ENCODE measurements around the gene MINK1. TPM values are rescaled to one million over a fixed set of nuclear protein-coding genes. Genes with fewer than 3 reads are reported as not detected.
"Not testable (repeated sequence)": the region's sequence is repeated elsewhere in the genome, so short reads cannot be mapped to it uniquely, and the experiment has no call there.

MINK1 gene
- total and polyA plus RNA-seq, 10 of the 15 experiments (the other 5 are each of a cell fraction or from before 2014, with no cell fraction given) = 0.08 to 55.6 (median 15.0) TPM

DNA sequence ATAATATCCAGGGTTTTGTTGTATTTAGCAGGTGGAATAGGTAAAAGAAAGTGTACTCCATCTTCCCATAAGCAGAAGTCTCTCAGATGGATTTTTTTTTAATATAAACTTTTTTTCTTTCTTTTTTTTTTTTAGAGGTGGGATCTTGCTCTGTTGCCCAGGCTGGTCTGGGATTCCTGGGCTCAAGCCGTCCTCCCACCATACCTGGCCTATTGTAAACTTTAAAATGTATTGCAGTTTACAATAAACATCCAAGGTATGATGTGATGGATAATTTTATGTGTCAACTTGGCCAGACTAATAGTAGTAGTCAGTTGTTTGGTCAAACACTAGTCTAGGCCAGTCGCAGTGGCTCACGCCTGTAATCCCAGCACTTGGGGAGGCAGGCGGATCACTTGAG lies 88.2 kb downstream of the MINK1 start:
- no peak for ATAC-seq
- DNase-seq (ENCODE audit: low read depth, low spot score) = no peak
- Histone ChIP-seq H3K4me2 (ENCODE audit: control insufficient read depth, insufficient read depth) (no peak overlapping the region), H3K36me3 (ENCODE audit: control insufficient read depth in 2 of 2, insufficient read depth in 2 of 2, low read length in 1 of 2) (no peaks in the 10 kb centered on the region), H3K79me2 (ENCODE audit: control insufficient read depth, insufficient read depth, low read length) (no peaks in the 10 kb centered on the region), H3K27me3 (replicated peaks in 1 of 2; ENCODE audit: control insufficient read depth in 2 of 2, insufficient read depth in 2 of 2, low read length in 1 of 2) (no peaks in the 10 kb centered on the region), H4K20me1 (ENCODE audit: control insufficient read depth, insufficient read depth) (no peaks in the 10 kb centered on the region), H3K4me1 (ENCODE audit: control insufficient read depth, insufficient read depth, low read length) (no peaks in the 10 kb centered on the region), H3K27ac (ENCODE audit: control insufficient read depth, insufficient read depth) (no peak overlapping the region), H3K9me3 (replicated peaks; ENCODE audit: control insufficient read depth, insufficient read depth, low read length) (no peaks in the 10 kb centered on the region), H2AFZ (ENCODE audit: control insufficient read depth, low read depth, low read length) (no peak overlapping the region), H3K9ac (ENCODE audit: control insufficient read depth, insufficient read depth, low read length) (no peak overlapping the region), H3K4me3 (no peak overlapping the region)
- ChIA-PET SMC1A (ENCODE audit: uncharacterized antibody, unreplicated experiment) (no interaction called here), RAD21 (ENCODE audit: unreplicated experiment) (interaction anchor here (1.8 kb wide), 1 partner anchor 12 kb away, joined by 4 read pairs; no protein-coding TSS in a partner anchor), POLR2A (interaction anchor here (0.7 kb wide), 1 partner anchor 16 kb away, joined by 5 read pairs; no protein-coding TSS in a partner anchor), CTCF (interaction anchor here (1.3 kb wide), 1 partner anchor 12 kb away, joined by 4 read pairs; no protein-coding TSS in a partner anchor)
- intact Hi-C loops (cut with micrococcal nuclease; ENCODE audit: unreplicated experiment) (no loop called here), in situ Hi-C loops (cut with MboI) (no loop called here)
- no TSS peak for BruUV-seq (replicated peaks)
- no peak for FAIRE-seq
- WGBS (ENCODE audit: insufficient coverage, insufficient replicate concordance, low lambda C conversion rate, missing lambda C conversion rate) = 86% methylated on average over 3 of the region's 4 CpGs
- TF ChIP-seq MXI1 (IDR thresholded peaks at IDR 0.05; ENCODE audit: low read depth, low read length) (no peak), POLR2A (IDR thresholded peaks at IDR 0.05; ENCODE audit: low read depth, low read length) (no peak), EED (IDR thresholded peaks at IDR 0.05; ENCODE audit: low read depth) (no peak), IRF4 (IDR thresholded peaks at IDR 0.05; ENCODE audit: low read depth, low read length) (no peak), MTA3 (IDR thresholded peaks at IDR 0.05; ENCODE audit: borderline replicate concordance, low read length) (no peak), TCF12 (IDR thresholded peaks at IDR 0.05; ENCODE audit: low read depth, low read length) (no peak), CHD1 (IDR thresholded peaks at IDR 0.05; ENCODE audit: low read depth, low read length) (no peak)
- TF ChIP-seq, protein P1, sequence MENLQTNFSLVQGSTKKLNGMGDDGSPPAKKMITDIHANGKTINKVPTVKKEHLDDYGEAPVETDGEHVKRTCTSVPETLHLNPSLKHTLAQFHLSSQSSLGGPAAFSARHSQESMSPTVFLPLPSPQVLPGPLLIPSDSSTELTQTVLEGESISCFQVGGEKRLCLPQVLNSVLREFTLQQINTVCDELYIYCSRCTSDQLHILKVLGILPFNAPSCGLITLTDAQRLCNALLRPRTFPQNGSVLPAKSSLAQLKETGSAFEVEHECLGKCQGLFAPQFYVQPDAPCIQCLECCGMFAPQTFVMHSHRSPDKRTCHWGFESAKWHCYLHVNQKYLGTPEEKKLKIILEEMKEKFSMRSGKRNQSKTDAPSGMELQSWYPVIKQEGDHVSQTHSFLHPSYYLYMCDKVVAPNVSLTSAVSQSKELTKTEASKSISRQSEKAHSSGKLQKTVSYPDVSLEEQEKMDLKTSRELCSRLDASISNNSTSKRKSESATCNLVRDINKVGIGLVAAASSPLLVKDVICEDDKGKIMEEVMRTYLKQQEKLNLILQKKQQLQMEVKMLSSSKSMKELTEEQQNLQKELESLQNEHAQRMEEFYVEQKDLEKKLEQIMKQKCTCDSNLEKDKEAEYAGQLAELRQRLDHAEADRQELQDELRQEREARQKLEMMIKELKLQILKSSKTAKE (IDR thresholded peaks at IDR 0.05; ENCODE audit: low read depth, poor library complexity, severe bottlenecking) = no peak

DNA sequence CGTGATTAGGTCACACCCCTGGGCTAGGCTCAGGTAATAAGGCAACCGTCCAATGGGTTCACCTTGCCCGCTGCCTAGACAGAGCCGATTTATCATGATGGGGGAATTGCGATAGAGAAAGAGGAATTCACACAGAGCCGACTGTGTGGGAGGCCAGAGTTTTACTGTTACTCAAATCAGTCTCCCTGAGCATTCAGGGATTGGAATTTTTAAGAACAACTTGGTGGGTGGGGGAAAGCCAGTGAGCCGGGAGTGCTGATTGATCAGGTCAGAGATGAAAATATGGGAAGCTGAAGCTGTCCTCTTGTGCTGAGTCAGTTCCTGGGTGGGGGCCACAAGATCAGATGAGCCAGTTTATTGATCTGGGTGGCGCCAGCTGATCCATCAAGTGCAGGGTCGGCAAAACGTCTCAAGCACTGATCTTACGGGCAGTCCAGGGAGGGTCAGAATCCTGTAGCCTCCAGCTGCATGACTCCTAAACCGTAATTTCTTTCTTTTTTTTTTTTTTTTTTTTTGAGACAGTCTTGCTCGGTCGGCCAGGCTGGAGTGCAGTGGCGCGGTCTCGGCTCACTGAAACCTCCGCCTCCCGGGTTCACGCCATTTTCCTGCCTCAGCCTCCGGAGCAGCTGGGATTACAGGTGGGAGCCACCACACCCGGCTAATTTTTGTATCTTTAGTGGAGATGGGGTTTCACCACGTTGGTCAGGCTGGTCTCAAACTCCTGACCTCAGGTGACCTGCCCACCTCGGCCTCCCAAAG lies 93.6 kb downstream of the MINK1 start:
- H3K4me3 ChIP-seq; RAD21 ChIA-PET (ENCODE audit: unreplicated experiment); H2AFZ ChIP-seq (ENCODE audit: control insufficient read depth, low read depth, low read length); ATAC-seq; H3K36me3 ChIP-seq (ENCODE audit: control insufficient read depth in 2 of 2, insufficient read depth in 2 of 2, low read length in 1 of 2); H3K27me3 ChIP-seq (replicated peaks in 1 of 2; ENCODE audit: control insufficient read depth in 2 of 2, insufficient read depth in 2 of 2, low read length in 1 of 2); in situ Hi-C loops (cut with MboI); H3K79me2 ChIP-seq (ENCODE audit: control insufficient read depth, insufficient read depth, low read length); H3K27ac ChIP-seq (ENCODE audit: control insufficient read depth, insufficient read depth); POLR2A ChIA-PET; H3K4me1 ChIP-seq (ENCODE audit: control insufficient read depth, insufficient read depth, low read length); FAIRE-seq; H3K9ac ChIP-seq (ENCODE audit: control insufficient read depth, insufficient read depth, low read length); H3K4me2 ChIP-seq (ENCODE audit: control insufficient read depth, insufficient read depth); DNase-seq (ENCODE audit: low read depth, low spot score); BruUV-seq (replicated peaks); H3K9me3 ChIP-seq (replicated peaks; ENCODE audit: control insufficient read depth, insufficient read depth, low read length); SMC1A ChIA-PET (ENCODE audit: uncharacterized antibody, unreplicated experiment); H4K20me1 ChIP-seq (ENCODE audit: control insufficient read depth, insufficient read depth); intact Hi-C loops (cut with micrococcal nuclease; ENCODE audit: unreplicated experiment): not testable (repeated sequence)
- WGBS (ENCODE audit: insufficient coverage, insufficient replicate concordance, low lambda C conversion rate, missing lambda C conversion rate) = 88% methylated on average over 22 of the region's 24 CpGs
- CTCF ChIA-PET = interaction anchor here (1.2 kb wide), 1 partner anchor 24 kb away, joined by 4 read pairs; the partner anchor contains the start of gene CHRNE
